Activated CD4-positive, alpha-beta T cell treated with anti-CD3 and anti-CD28 coated beads for 4 hours (primary cell): ENCODE data around the gene HOXA10.

Experiments used
- DNase-seq, 2 donors: peaks; one replicate each; pipeline ENCODE4 v3.0.0-alpha.2; 2020

Gene HOXA10

GRCh38 chr7:27165089-27165995 is 8.8 kb downstream of the HOXA10 start, which contains the start of gene HOXA9:
TSS of gene HOXA9 (minus strand) at chr7:27165537. CDS start at chr7:27165457, 80 bp downstream.
- DNase-seq: no peak

GRCh38 chr7:27164367-27165088 is 9.6 kb downstream of the HOXA10 start:
- no peak for DNase-seq

GRCh38 chr7:27164045-27164366 is 10.1 kb downstream of the HOXA10 start:
- DNase-seq: no peak

- no peak for DNase-seq
Measured at GRCh38 chr7:27163288-27164044, 10.7 kb downstream of the HOXA10 start.

- DNase-seq: no peak
Measured at GRCh38 chr7:27162561-27163287, 11.4 kb downstream of the HOXA10 start.

GRCh38 chr7:27161721-27162560 is 12.2 kb downstream of the HOXA10 start:
- DNase-seq: no peak

GRCh38 chr7:27161214-27161720 is 12.9 kb downstream of the HOXA10 start:
- DNase-seq: no peak

GRCh38 chr7:27160546-27161213 is 13.4 kb downstream of the HOXA10 start:
- DNase-seq: peak; percentile 85 to 88

- no peak for DNase-seq
Measured at GRCh38 chr7:27160145-27160545, 14.0 kb downstream of the HOXA10 start.

GRCh38 chr7:27159266-27160144 is 14.6 kb downstream of the HOXA10 start:
- DNase-seq: no peak

- DNase-seq: no peak
Measured at GRCh38 chr7:27158436-27159265, 15.5 kb downstream of the HOXA10 start.

GRCh38 chr7:27157702-27158431 is 16.3 kb downstream of the HOXA10 start:
- no peak for DNase-seq

GRCh38 chr7:27156916-27157701 is 17.0 kb downstream of the HOXA10 start:
- no peak for DNase-seq

GRCh38 chr7:27156508-27156898 is 17.6 kb downstream of the HOXA10 start, which contains the start of gene HOXA7:
TSS of gene HOXA7 (minus strand) at chr7:27156675. CDS start at chr7:27156545, 130 bp downstream.
- no peak for DNase-seq

GRCh38 chr7:27155816-27156507 is 18.2 kb downstream of the HOXA10 start:
- DNase-seq: no peak
